HG02610 (cell line): Measurements from ENCODE around the gene FALEC.
"Not testable (repeated sequence)": the region's sequence is repeated elsewhere in the genome, so short reads cannot be mapped to it uniquely, and the experiment has no call there.

ENCODE experiments used
- ATAC-seq: cut with Tn5 transposase; IDR thresholded peaks from one replicate; pipeline ENCODE4 v1.9.1; 2021; ENCODE audit warnings: mild to moderate bottlenecking, moderate library complexity; ENCODE audit not compliant: unreplicated experiment

FALEC gene

GRCh38 chr1:150558303-150558704 is 42.8 kb downstream of the FALEC start:
- ATAC-seq, result no peak

- no peak for ATAC-seq
These were observed 43.5 kb downstream of the FALEC start for GRCh38 chr1:150558761-150559655.

- ATAC-seq, result no peak
These were observed 44.1 kb downstream of the FALEC start for GRCh38 chr1:150559656-150560010.

GRCh38 chr1:150560011-150560438 is 44.5 kb downstream of the FALEC start:
- ATAC-seq, result no peak

- peak; percentile 25 for ATAC-seq
These were observed 45.2 kb downstream of the FALEC start for GRCh38 chr1:150560576-150561253.

- peak; percentile 15 for ATAC-seq
These were observed 45.9 kb downstream of the FALEC start for GRCh38 chr1:150561254-150561973.

- peak; percentile 39 for ATAC-seq
These were observed 46.5 kb downstream of the FALEC start for GRCh38 chr1:150561974-150562445.

- peak; percentile 30 for ATAC-seq
These were observed 47.1 kb downstream of the FALEC start for GRCh38 chr1:150562446-150563339.

GRCh38 chr1:150563340-150564038 is 47.9 kb downstream of the FALEC start:
- ATAC-seq, result peak; percentile 20

GRCh38 chr1:150564051-150564991 is 48.8 kb downstream of the FALEC start:
- no peak for ATAC-seq

GRCh38 chr1:150565240-150565991 is 49.9 kb downstream of the FALEC start:
- not testable (repeated sequence) for ATAC-seq

- ATAC-seq, result no peak
These were observed 51.2 kb downstream of the FALEC start for GRCh38 chr1:150566589-150567340.

- ATAC-seq, result peak; percentile 34
These were observed 51.8 kb downstream of the FALEC start for GRCh38 chr1:150567341-150567716.

- ATAC-seq, result peak; percentile 5
These were observed 52.4 kb downstream of the FALEC start for GRCh38 chr1:150567717-150568593.

GRCh38 chr1:150568594-150568966 is 53.0 kb downstream of the FALEC start:
- no peak for ATAC-seq

- no peak for ATAC-seq
These were observed 57.5 kb downstream of the FALEC start for GRCh38 chr1:150572918-150573647.
